ENCODE measurements around the gene RTN4R. TPM values are rescaled to one million over a fixed set of nuclear protein-coding genes. Genes with fewer than 3 reads are reported as not detected.

The RTN4R gene
- total and polyA plus RNA-seq, 2 of the 8 experiments (the other 6 are each of a cell fraction or from before 2014, with no cell fraction given): 21.8 to 41.3 TPM

DNA sequence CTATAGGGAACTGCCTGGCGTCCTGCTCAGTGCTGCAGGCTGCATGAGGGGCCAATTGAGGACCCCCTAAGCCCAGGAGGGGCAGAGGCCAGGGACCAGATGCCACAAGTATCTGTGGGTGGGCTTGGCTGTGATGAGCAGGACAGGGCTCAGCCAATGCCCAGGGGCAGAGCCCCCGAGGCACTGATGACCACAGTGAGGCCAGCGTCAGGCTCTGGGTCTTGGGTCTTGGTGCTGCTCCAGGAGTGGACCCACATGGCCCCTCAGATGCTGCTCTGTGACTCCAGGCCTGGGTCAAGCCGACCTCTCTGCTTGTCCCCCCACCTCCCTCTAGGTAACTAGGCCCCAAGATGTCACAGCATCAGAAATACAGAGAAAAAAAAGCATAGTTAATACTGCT, 50.6 kb downstream of the RTN4R start:
- H3K4me3 ChIP-seq (ENCODE audit: extremely low read depth in 1 of 4, insufficient read depth in 2 of 4, low read depth in 3 of 4, low read length in 4 of 4): no peak overlapping the region
- H3K23me2 ChIP-seq (ENCODE audit: low read depth, low read length): no peaks in the 10 kb centered on the region
- no peak overlapping the region for H4K91ac ChIP-seq (replicated peaks; ENCODE audit: insufficient read length, low read length)
- CTCF ChIA-PET (ENCODE audit: partially characterized antibody): no interaction called here
- no peak overlapping the region for H3K23ac ChIP-seq (ENCODE audit: insufficient read length)
- no peaks in the 10 kb centered on the region for H3K79me1 ChIP-seq (ENCODE audit: low read depth, low read length)
- H3K9ac ChIP-seq (replicated peaks in 1 of 4; ENCODE audit: extremely low read depth in 1 of 4, low read depth in 3 of 4, low read length in 3 of 4): no peak overlapping the region
- no peak overlapping the region for H2BK20ac ChIP-seq (ENCODE audit: low read length)
- no peak for FAIRE-seq
- peaks cover 0 to 2% of the 10 kb centered on the region in 2 experiments; a peak in 1 of 4 replicates for H3K9me3 ChIP-seq (ENCODE audit: insufficient read depth in 2 of 2, low read depth in 1 of 2, low read length in 1 of 2)
- no peak overlapping the region for H4K5ac ChIP-seq (ENCODE audit: insufficient read length, low read depth, low read length)
- no peak overlapping the region for H2BK120ac ChIP-seq (replicated peaks; ENCODE audit: low read depth, low read length)
- H3K4ac ChIP-seq (replicated peaks; ENCODE audit: insufficient read length, low read depth, low read length): no peak overlapping the region
- 80% methylated on average over 4 of the region's 4 CpGs; no CpG with 5 or more reads in 1 of the 2 experiments for WGBS, 2 experiments (ENCODE audit: extremely low coverage in 1 of 2, insufficient coverage in 1 of 2, insufficient read length in 1 of 2, insufficient replicate concordance in 2 of 2, low coverage in 1 of 2, low lambda C conversion rate in 2 of 2, missing lambda C conversion rate in 1 of 2)
- H2BK12ac ChIP-seq (ENCODE audit: low read depth, low read length): no peak overlapping the region
- no peaks in the 10 kb centered on the region for H3K36me3 ChIP-seq (ENCODE audit: control insufficient read depth in 2 of 4, insufficient read depth in 4 of 4, low read length in 3 of 4)
- H2BK5ac ChIP-seq (ENCODE audit: low read depth, low read length): no peak overlapping the region
- no peaks in the 10 kb centered on the region for H3K27me3 ChIP-seq (replicated peaks in 1 of 4; ENCODE audit: control insufficient read depth in 3 of 4, extremely low read depth in 1 of 4, insufficient read depth in 3 of 4, low read length in 3 of 4)
- no peaks in the 10 kb centered on the region for H4K20me1 ChIP-seq (replicated peaks in 1 of 2; ENCODE audit: control insufficient read depth in 1 of 2, insufficient read depth in 2 of 2, low read length in 2 of 2)
- no peak overlapping the region for H2AK5ac ChIP-seq (ENCODE audit: low read depth, low read length)
- no peak overlapping the region for H3K56ac ChIP-seq (replicated peaks; ENCODE audit: insufficient read length, low read depth, low read length)
- H3K14ac ChIP-seq (ENCODE audit: insufficient read length): no peak overlapping the region
- H2BK15ac ChIP-seq (ENCODE audit: low read length): no peak overlapping the region
- TF ChIP-seq CEBPB (IDR thresholded peaks at IDR 0.05; ENCODE audit: low read depth, low read length): no peak
- no peak for TF ChIP-seq EGR1 (IDR thresholded peaks at IDR 0.05; ENCODE audit: borderline replicate concordance, low read depth, low read length)
- POLR2A ChIA-PET (ENCODE audit: partially characterized antibody): no interaction called here
- no peaks in the 10 kb centered on the region for H3K4me1 ChIP-seq (replicated peaks in 1 of 4; ENCODE audit: control insufficient read depth in 3 of 4, insufficient read depth in 4 of 4, low read length in 3 of 4)
- H3K27ac ChIP-seq (ENCODE audit: low read depth, low read length): no peak overlapping the region
- H3K18ac ChIP-seq (ENCODE audit: extremely low read depth, low read length): no peak overlapping the region
- H4K8ac ChIP-seq (ENCODE audit: extremely low read depth, insufficient read depth, low read length): no peak overlapping the region
- no peak overlapping the region for H3K4me2 ChIP-seq (ENCODE audit: insufficient read depth in 1 of 2, low read depth in 2 of 2, low read length in 2 of 2)
- DNase-seq (ENCODE audit: low read depth in 1 of 2, low spot score in 2 of 2): no peak
- H3K79me2 ChIP-seq (ENCODE audit: control insufficient read depth in 1 of 2, insufficient read depth in 2 of 2, low read length in 2 of 2): no peaks in the 10 kb centered on the region
- no peak overlapping the region for H2AFZ ChIP-seq (ENCODE audit: low read length)

All from H1 (cell line).